Measurements from ENCODE around the gene KLF13.

The KLF13 gene

GRCh38 chr15:31376511-31376910 is 49.9 kb downstream of the KLF13 start:
- FAIRE-seq (no peak), DNase-seq (ENCODE audit: insufficient read length, low spot score) (no peak)

GRCh38 chr15:31377030-31377429 is 50.4 kb downstream of the KLF13 start:
- DNase-seq (ENCODE audit: insufficient read length, low spot score) (no peak), FAIRE-seq (no peak)

- FAIRE-seq (no peak), DNase-seq (ENCODE audit: insufficient read length, low spot score) (no peak)
Observed at GRCh38 chr15:31378363-31378903, 51.8 kb downstream of the KLF13 start.

- FAIRE-seq = no peak
Observed at GRCh38 chr15:31379042-31379441, 52.4 kb downstream of the KLF13 start.

GRCh38 chr15:31379577-31379976 is 52.9 kb downstream of the KLF13 start:
- DNase-seq (ENCODE audit: insufficient read length, low spot score) (no peak), FAIRE-seq (no peak)

More at GRCh38 chr15:31379042-31379441, 52.4 kb downstream of the KLF13 start:
- DNase-seq (ENCODE audit: insufficient read length, low spot score) = no peak

GRCh38 chr15:31381801-31382712 is 55.4 kb downstream of the KLF13 start:
- FAIRE-seq (no peak), DNase-seq (ENCODE audit: insufficient read length, low spot score) (no peak)

GRCh38 chr15:31382713-31383045 is 56.0 kb downstream of the KLF13 start:
- FAIRE-seq (no peak), DNase-seq (ENCODE audit: insufficient read length, low spot score) (no peak)

- FAIRE-seq = no peak
Observed at GRCh38 chr15:31383139-31383538, 56.5 kb downstream of the KLF13 start.

GRCh38 chr15:31384568-31384967 is 57.9 kb downstream of the KLF13 start:
- DNase-seq (ENCODE audit: insufficient read length, low spot score) (no peak), FAIRE-seq (no peak)

More at GRCh38 chr15:31383139-31383538, 56.5 kb downstream of the KLF13 start:
- DNase-seq (ENCODE audit: insufficient read length, low spot score) = no peak

- FAIRE-seq (no peak), DNase-seq (ENCODE audit: insufficient read length, low spot score) (no peak)
Observed at GRCh38 chr15:31385736-31386135, 59.1 kb downstream of the KLF13 start.

GRCh38 chr15:31387092-31387478 is 60.5 kb downstream of the KLF13 start:
- FAIRE-seq (no peak), DNase-seq (ENCODE audit: insufficient read length, low spot score) (no peak)

GRCh38 chr15:31387479-31388118 is 61.0 kb downstream of the KLF13 start:
- FAIRE-seq (no peak), DNase-seq (ENCODE audit: insufficient read length, low spot score) (no peak)

GRCh38 chr15:31389576-31389975 is 62.9 kb downstream of the KLF13 start:
- DNase-seq (ENCODE audit: insufficient read length, low spot score) = no peak
- FAIRE-seq = no peak

GRCh38 chr15:31390029-31390428 is 63.4 kb downstream of the KLF13 start:
- FAIRE-seq = no peak
- DNase-seq (ENCODE audit: insufficient read length, low spot score) = no peak

- DNase-seq (ENCODE audit: insufficient read length, low spot score) (no peak), FAIRE-seq (no peak)
Observed at GRCh38 chr15:31390777-31391486, 64.3 kb downstream of the KLF13 start.

GRCh38 chr15:31391687-31392671 is 65.3 kb downstream of the KLF13 start:
- no peak for FAIRE-seq
- peak; percentile 68 for DNase-seq (ENCODE audit: insufficient read length, low spot score)

- no peak for FAIRE-seq
- no peak for DNase-seq (ENCODE audit: insufficient read length, low spot score)
Observed at GRCh38 chr15:31392761-31393401, 66.2 kb downstream of the KLF13 start.

GRCh38 chr15:31393444-31394091 is 66.9 kb downstream of the KLF13 start:
- no peak for DNase-seq (ENCODE audit: insufficient read length, low spot score)
- no peak for FAIRE-seq
